Stimulated activated memory B cell treated with anti-CD40 and anti-IgM and Interleukin-4, amounts not matched to agents 10 μg/mL and 1 μg/mL and 100 μg/mL, for 72 hours (primary cell): Measurements from ENCODE around the gene CALY.

ENCODE experiments used
- ATAC-seq: fragments of 150-1000 bp; cut with Tn5 transposase; 2 replicates; pipeline ENCODE4 v1.10.0; 2021
- H3K27ac Mint-ChIP-seq: one replicate; pipeline ENCODE4 v1.8.0; 2022; ENCODE audit warnings: mild to moderate bottlenecking, mixed read lengths
- H3K27me3 Mint-ChIP-seq: one replicate; pipeline ENCODE4 v1.8.0; 2022; ENCODE audit warnings: mixed read lengths
- H3K36me3 Mint-ChIP-seq: one replicate; pipeline ENCODE4 v1.8.0; 2022; ENCODE audit warnings: mixed read lengths
- H3K4me1 Mint-ChIP-seq: one replicate; pipeline ENCODE4 v1.8.0; 2022; ENCODE audit warnings: mixed read lengths
- H3K4me3 Mint-ChIP-seq: one replicate; pipeline ENCODE4 v1.8.0; 2022; ENCODE audit warnings: mild to moderate bottlenecking, moderate library complexity, mixed read lengths
- H3K9me3 Mint-ChIP-seq: one replicate; pipeline ENCODE4 v1.8.0; 2022; ENCODE audit warnings: mixed read lengths

CALY gene

DNA sequence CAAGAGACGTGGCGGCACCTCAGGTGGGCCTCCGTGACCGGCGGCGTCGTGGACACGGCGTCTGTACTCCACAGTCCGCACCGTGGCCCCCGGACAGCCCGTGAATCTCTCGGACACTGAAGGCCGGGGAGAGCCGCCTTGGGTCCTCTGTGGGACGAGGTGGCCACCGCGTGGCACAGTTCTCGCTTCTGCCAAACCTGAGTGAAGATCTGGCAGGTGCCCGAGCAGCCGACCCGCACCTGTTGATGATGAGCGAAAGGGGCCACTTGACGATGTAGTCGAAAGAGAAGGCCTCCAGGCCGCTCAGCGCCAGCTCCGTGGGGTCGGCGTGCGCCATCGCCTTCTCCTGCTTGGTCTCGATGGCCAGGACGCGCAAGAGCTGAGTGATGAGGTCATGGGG lies 51.5 kb downstream of the CALY start:
- H3K36me3 Mint-ChIP-seq: peaks cover 88% of the 10 kb centered on the region
- no peak overlapping the region for H3K4me3 Mint-ChIP-seq
- H3K27me3 Mint-ChIP-seq: no peaks in the 10 kb centered on the region
- ATAC-seq: no peak
- no peaks in the 10 kb centered on the region for H3K9me3 Mint-ChIP-seq
- no peak overlapping the region for H3K27ac Mint-ChIP-seq
- H3K4me1 Mint-ChIP-seq: peaks cover 2% of the 10 kb centered on the region

- H3K9me3 Mint-ChIP-seq: no peaks in the 10 kb centered on the region
- peaks cover 77% of the 10 kb centered on the region for H3K36me3 Mint-ChIP-seq
- peaks cover 13% of the 10 kb centered on the region for H3K4me1 Mint-ChIP-seq
- no peaks in the 10 kb centered on the region for H3K27me3 Mint-ChIP-seq
- ATAC-seq: no peak
- no peak overlapping the region for H3K4me3 Mint-ChIP-seq
- no peak overlapping the region for H3K27ac Mint-ChIP-seq
Measured at GRCh38 chr10:133283931-133284330, 52.8 kb downstream of the CALY start.

DNA sequence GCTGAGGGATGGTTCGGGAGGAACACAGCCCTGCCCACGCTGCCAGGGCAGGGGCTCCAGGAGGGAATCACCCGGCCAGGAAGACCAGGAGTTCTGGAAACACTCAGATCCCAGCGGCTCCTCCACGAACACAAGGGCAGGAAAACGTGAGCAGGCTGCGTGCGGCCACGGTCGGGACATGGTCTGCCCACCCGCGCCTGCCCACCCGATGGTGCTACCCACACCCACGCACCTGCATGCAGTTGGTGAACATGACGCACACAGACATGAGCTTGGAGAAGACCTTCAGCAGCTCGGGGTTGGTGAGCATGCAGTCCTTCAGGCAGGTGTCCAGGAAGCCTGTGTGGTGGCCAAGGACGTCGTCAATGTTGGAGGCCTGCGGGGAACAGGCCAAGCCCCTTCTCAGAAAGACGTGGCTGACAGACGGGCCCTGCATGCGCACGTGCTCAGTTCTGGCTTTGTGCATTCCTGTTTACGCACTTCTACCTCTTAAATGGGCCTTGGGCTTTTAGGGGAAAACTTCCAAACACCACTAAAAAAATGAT lies 53.8 kb downstream of the CALY start:
- peaks cover 67% of the 10 kb centered on the region for H3K36me3 Mint-ChIP-seq
- peaks cover 23% of the 10 kb centered on the region for H3K4me1 Mint-ChIP-seq
- no peak overlapping the region for H3K4me3 Mint-ChIP-seq
- H3K27me3 Mint-ChIP-seq: no peaks in the 10 kb centered on the region
- no peaks in the 10 kb centered on the region for H3K9me3 Mint-ChIP-seq
- ATAC-seq: no peak
- H3K27ac Mint-ChIP-seq: no peak overlapping the region

GRCh38 chr10:133281628-133282372 lies 54.9 kb downstream of the CALY start:
- H3K27ac Mint-ChIP-seq: no peak overlapping the region
- H3K27me3 Mint-ChIP-seq: no peaks in the 10 kb centered on the region
- ATAC-seq: no peak
- peaks cover 56% of the 10 kb centered on the region for H3K36me3 Mint-ChIP-seq
- H3K4me1 Mint-ChIP-seq: peaks cover 34% of the 10 kb centered on the region
- no peak overlapping the region for H3K4me3 Mint-ChIP-seq
- H3K9me3 Mint-ChIP-seq: no peaks in the 10 kb centered on the region

DNA sequence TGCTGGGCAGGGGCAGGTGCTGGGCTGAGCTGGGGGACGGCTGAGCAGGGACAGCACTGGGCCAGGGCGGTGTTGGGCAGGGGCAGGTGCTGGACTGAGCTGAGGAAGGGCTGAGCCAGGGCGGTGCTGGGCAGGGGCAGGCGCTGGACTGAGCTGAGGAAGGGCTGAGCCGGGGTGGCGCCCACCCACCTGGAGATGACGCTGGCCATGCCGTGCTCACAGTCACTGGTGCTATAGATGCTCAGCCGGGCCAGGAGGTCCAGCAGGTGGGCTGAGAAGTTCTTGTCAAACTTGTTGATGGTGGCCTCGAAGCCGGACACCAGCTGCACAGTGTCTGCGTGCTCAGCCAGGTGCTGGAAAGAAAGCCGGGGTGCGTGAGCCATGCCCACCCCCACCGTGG lies 55.6 kb downstream of the CALY start:
- H3K27ac Mint-ChIP-seq: no peak overlapping the region
- H3K4me1 Mint-ChIP-seq: peaks cover 39% of the 10 kb centered on the region
- H3K27me3 Mint-ChIP-seq: no peaks in the 10 kb centered on the region
- ATAC-seq: no peak
- peaks cover 48% of the 10 kb centered on the region for H3K36me3 Mint-ChIP-seq
- no peak overlapping the region for H3K4me3 Mint-ChIP-seq
- H3K9me3 Mint-ChIP-seq: no peaks in the 10 kb centered on the region

- Mint-ChIP-seq H3K9me3 (no peaks in the 10 kb centered on the region), H3K4me3 (no peak overlapping the region), H3K27ac (peak overlapping the region; percentile 80), H3K4me1 (peaks cover 45% of the 10 kb centered on the region), H3K27me3 (no peaks in the 10 kb centered on the region), H3K36me3 (peaks cover 43% of the 10 kb centered on the region)
- ATAC-seq: no peak
Measured at GRCh38 chr10:133280391-133281059, 56.2 kb downstream of the CALY start.

- H3K27me3 Mint-ChIP-seq: no peaks in the 10 kb centered on the region
- H3K36me3 Mint-ChIP-seq: peaks cover 33% of the 10 kb centered on the region
- no peaks in the 10 kb centered on the region for H3K9me3 Mint-ChIP-seq
- H3K27ac Mint-ChIP-seq: peak overlapping the region; percentile 80
- no peak overlapping the region for H3K4me3 Mint-ChIP-seq
- no peak for ATAC-seq
- H3K4me1 Mint-ChIP-seq: peaks cover 54% of the 10 kb centered on the region
Measured at GRCh38 chr10:133279326-133280226, 57.1 kb downstream of the CALY start.

- peaks cover 25% of the 10 kb centered on the region for H3K36me3 Mint-ChIP-seq
Measured at GRCh38 chr10:133278577-133279265, 58.0 kb downstream of the CALY start.

DNA sequence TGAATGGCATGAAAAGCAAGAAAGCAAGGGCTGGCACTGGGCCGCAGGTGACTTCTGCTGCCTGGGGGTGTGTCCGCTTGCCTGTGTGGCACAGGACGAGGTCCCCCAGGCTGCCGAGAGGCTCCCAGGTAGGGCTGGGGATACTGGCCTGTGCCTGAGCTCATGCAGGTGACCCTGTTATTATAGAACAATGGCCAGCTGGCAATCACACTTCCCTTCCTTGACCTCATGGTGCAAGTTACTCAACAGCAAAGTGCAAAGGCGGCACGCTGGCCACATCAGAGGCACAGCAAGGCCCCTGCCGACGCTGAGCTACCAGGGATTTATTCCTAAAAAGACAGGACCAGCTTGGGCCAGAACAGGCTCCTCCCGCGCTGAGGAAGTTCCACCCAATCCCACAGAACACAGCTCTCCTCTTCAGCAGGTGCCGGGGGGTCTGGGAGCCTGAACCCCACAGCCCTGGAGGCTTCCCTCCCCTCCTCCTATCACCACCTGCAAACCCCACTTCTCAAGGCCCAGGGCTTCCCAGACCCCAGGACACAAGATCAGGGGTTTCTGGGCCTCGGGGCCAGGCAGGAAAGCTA lies 58.6 kb downstream of the CALY start:
- Mint-ChIP-seq H3K4me1 (peaks cover 55% of the 10 kb centered on the region), H3K27me3 (no peaks in the 10 kb centered on the region), H3K27ac (peak overlapping the region; percentile 80), H3K9me3 (no peaks in the 10 kb centered on the region), H3K36me3 (peaks cover 19% of the 10 kb centered on the region), H3K4me3 (peak overlapping the region; percentile 77)
- no peak for ATAC-seq

More at GRCh38 chr10:133278577-133279265, 58.0 kb downstream of the CALY start:
- H3K4me1 Mint-ChIP-seq: peaks cover 55% of the 10 kb centered on the region
- peak overlapping the region; percentile 80 for H3K27ac Mint-ChIP-seq
- H3K4me3 Mint-ChIP-seq: peak overlapping the region; percentile 77
- no peaks in the 10 kb centered on the region for H3K9me3 Mint-ChIP-seq
- no peaks in the 10 kb centered on the region for H3K27me3 Mint-ChIP-seq
- peak; percentile 63 for ATAC-seq

DNA sequence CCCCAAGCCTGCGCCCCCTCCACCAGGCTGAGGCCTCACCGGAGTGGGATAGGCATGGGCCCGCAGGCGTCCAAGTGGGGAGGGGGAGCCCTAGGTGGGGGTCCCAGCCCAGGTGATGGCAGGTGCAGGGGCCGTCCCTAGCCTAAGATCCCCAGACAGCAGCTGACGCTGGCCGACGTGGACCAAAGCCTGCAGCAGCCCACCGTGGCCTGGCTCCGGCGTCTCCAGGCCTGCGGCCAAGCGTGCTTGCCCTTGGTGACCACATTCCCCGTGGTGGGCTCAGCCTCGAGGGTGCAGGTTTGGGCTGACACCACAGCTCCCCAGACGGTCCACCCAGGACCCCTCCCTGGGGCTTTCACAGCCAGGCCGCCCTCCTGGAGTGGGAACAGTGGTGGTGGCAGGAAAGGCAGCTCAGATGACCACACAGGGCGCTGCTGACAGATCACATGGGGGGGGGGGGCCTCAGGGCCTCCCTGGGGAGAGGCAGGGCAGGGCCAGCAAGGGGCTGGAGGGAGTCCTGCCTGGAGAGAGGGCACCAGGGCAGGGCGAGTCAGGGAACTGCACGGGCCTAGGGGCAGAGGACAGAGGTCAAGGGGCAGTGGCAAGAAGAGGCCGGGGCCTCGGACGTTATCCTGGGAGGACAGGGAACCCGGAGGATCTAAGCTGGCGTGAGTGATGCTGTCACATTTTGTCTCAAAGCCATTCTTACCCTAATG lies 59.3 kb downstream of the CALY start:
- no peak for ATAC-seq
- Mint-ChIP-seq H3K27me3 (no peaks in the 10 kb centered on the region), H3K27ac (peak overlapping the region; percentile 80), H3K4me3 (no peak overlapping the region), H3K4me1 (peaks cover 55% of the 10 kb centered on the region), H3K9me3 (no peaks in the 10 kb centered on the region), H3K36me3 (peaks cover 18% of the 10 kb centered on the region)

DNA sequence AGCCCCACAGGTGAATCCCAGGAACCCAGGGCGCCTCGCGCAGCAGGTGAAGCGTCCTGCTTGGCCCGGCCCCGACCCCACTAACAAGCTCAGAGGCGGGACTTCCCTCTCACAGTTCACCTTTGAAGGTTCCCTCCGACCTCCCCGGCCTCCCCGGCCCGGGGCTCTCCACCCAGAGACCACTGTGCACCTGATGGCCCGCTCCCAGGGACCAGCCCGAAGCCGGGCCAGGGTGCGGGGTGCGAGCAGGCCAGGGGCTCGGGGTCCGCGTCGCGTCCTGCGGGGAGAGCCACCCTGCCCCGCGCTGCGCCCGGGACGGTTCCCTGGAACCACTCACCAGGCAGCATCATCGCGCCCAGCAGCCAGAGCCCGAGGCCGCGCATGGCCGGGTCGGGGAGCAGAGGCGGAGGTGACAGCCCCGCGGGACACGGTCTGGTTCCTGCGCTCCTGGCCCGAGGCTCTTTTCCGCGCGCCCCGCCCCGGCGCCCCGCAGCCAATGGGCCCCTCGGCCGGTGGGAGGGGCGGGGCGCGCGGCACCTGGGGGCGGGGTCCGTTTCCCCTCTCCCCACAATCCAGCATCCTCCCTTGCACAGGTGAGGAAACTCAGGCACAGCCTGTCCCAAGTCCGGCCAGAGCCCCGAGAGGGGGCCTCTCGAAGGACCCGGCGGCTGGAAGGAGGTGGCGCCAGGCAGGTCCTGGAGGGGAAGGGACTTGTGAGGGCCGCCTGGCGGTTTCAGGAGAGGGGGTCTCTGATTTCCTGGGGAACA lies 60.1 kb downstream of the CALY start, which contains the start of gene ADAM8:
Gene ADAM8 (minus strand): TSS at position 434 of the 767 bp plus-strand sequence. CDS start 51 bp downstream, at position 383.
- peak within 1 kb of the TSS; percentile 86 for H3K4me3 Mint-ChIP-seq
- ATAC-seq: peak; percentile 71
- H3K9me3 Mint-ChIP-seq: no peaks in the 10 kb centered on the region
- peaks cover 17% of the 10 kb centered on the region for H3K36me3 Mint-ChIP-seq
- peak within 1 kb of the TSS; percentile 80 for H3K27ac Mint-ChIP-seq
- no peaks in the 10 kb centered on the region for H3K27me3 Mint-ChIP-seq
- H3K4me1 Mint-ChIP-seq: peaks cover 55% of the 10 kb centered on the region

DNA sequence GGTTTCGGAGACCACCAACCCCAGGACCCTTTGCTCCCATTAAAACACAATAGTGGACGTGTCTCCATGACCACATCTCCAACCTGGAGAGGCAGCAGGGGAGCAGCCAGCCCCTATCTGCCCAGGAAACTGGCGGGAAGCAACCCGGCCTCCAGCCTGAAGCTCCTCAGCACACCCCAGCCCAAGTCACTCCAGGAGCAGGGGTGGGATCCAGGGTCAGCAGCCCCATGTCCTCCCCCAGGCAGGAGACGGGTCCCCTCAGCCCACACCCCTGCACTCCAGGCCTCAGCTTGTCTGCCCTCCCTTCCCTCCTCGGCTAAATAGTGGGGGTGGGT lies 60.6 kb downstream of the CALY start:
- ATAC-seq: no peak
- Mint-ChIP-seq H3K27ac (peak overlapping the region; percentile 80), H3K4me1 (peaks cover 55% of the 10 kb centered on the region), H3K9me3 (no peaks in the 10 kb centered on the region), H3K4me3 (peak overlapping the region; percentile 86), H3K36me3 (peaks cover 16% of the 10 kb centered on the region), H3K27me3 (no peaks in the 10 kb centered on the region)

- peaks cover 17% of the 10 kb centered on the region for H3K36me3 Mint-ChIP-seq
- H3K4me3 Mint-ChIP-seq: peak overlapping the region; percentile 86
- peaks cover 55% of the 10 kb centered on the region for H3K4me1 Mint-ChIP-seq
- H3K27me3 Mint-ChIP-seq: no peaks in the 10 kb centered on the region
- no peaks in the 10 kb centered on the region for H3K9me3 Mint-ChIP-seq
- peak; percentile 58 for ATAC-seq
- H3K27ac Mint-ChIP-seq: peak overlapping the region; percentile 80
Measured at GRCh38 chr10:133275684-133276092, 61.0 kb downstream of the CALY start.
